ENCODE results near the gene VWA1.
"Not testable (repeated sequence)": the region's sequence is repeated elsewhere in the genome, so short reads cannot be mapped to it uniquely, and the experiment has no call there.

Gene VWA1

GRCh38 chr1:1399187-1399871 lies 36.2 kb upstream of the VWA1 start, which contains the start of gene CCNL2:
Gene CCNL2 (minus strand): TSS chr1:1399335. CDS start chr1:1399306, 29 bp downstream.
- H3K4me3 ChIP-seq (replicated peaks in 1 of 2; ENCODE audit: low read depth in 2 of 2, low read length in 2 of 2) = peak within 1 kb of the TSS; percentile 98 to 99

GRCh38 chr1:1399872-1400575 lies 35.5 kb upstream of the VWA1 start:
- peak overlapping the region; percentile 98 to 99 for H3K4me3 ChIP-seq (replicated peaks in 1 of 2; ENCODE audit: low read depth in 2 of 2, low read length in 2 of 2)
- peak; percentile 32 to 35 for DNase-seq (ENCODE audit: low read depth in 2 of 2)
- TF ChIP-seq, protein P1, sequence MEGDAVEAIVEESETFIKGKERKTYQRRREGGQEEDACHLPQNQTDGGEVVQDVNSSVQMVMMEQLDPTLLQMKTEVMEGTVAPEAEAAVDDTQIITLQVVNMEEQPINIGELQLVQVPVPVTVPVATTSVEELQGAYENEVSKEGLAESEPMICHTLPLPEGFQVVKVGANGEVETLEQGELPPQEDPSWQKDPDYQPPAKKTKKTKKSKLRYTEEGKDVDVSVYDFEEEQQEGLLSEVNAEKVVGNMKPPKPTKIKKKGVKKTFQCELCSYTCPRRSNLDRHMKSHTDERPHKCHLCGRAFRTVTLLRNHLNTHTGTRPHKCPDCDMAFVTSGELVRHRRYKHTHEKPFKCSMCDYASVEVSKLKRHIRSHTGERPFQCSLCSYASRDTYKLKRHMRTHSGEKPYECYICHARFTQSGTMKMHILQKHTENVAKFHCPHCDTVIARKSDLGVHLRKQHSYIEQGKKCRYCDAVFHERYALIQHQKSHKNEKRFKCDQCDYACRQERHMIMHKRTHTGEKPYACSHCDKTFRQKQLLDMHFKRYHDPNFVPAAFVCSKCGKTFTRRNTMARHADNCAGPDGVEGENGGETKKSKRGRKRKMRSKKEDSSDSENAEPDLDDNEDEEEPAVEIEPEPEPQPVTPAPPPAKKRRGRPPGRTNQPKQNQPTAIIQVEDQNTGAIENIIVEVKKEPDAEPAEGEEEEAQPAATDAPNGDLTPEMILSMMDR (IDR thresholded peaks at IDR 0.05; ENCODE audit: low read depth, low read length) = no peak

More at GRCh38 chr1:1399187-1399871, 36.2 kb upstream of the VWA1 start, which contains the start of gene CCNL2:
- DNase-seq (ENCODE audit: low read depth in 2 of 2) = peak; percentile 99
- TF ChIP-seq, protein P1 (IDR thresholded peaks at IDR 0.05; ENCODE audit: low read depth, low read length) = peak; percentile 64

GRCh38 chr1:1400576-1401456 lies 34.7 kb upstream of the VWA1 start:
- TF ChIP-seq, protein P1 (IDR thresholded peaks at IDR 0.05; ENCODE audit: low read depth, low read length) = no peak
- no peak for DNase-seq (ENCODE audit: low read depth in 2 of 2)
- H3K4me3 ChIP-seq (replicated peaks in 1 of 2; ENCODE audit: low read depth in 2 of 2, low read length in 2 of 2) = peak overlapping the region; percentile 98 to 99

DNA sequence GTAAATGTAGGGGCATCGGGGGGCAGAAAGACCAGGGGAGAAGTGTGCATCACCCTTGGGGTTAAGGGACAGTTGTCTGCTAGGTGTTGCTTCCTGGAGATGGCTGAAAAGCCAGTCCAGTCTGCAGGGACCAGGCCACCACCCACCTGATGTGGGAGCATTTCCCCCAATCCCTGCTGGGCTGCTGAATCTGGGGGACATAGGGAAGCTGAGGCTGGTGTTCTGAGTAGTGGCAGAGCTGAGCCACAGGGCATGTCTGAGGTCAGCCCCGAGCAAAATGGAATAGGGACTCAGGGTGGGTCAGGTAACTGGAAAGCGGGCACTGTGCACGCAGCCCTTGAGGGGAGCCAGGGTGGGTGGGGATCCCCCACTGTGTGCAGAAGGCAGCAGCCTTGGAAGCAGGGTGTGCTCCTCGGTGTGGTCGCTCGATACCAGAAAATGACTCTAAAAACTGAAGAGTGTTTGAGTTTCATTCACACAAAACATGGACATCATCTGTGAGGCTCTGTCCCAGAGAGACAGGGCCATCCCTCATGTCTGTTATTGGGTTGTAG lies 34.0 kb upstream of the VWA1 start:
- DNase-seq (ENCODE audit: low read depth in 2 of 2) = no peak
- H3K4me3 ChIP-seq (replicated peaks in 1 of 2; ENCODE audit: low read depth in 2 of 2, low read length in 2 of 2) = no peak overlapping the region
- TF ChIP-seq, protein P1 (IDR thresholded peaks at IDR 0.05; ENCODE audit: low read depth, low read length) = no peak

- no peak overlapping the region for H3K4me3 ChIP-seq (replicated peaks in 1 of 2; ENCODE audit: low read depth in 2 of 2, low read length in 2 of 2)
- peak; percentile 70 to 86 for DNase-seq (ENCODE audit: low read depth in 2 of 2)
- TF ChIP-seq, protein P1 (IDR thresholded peaks at IDR 0.05; ENCODE audit: low read depth, low read length) = peak; percentile 78
These were observed 33.2 kb upstream of the VWA1 start for GRCh38 chr1:1402072-1402900.

- not testable (repeated sequence) for DNase-seq (ENCODE audit: low read depth in 2 of 2)
These were observed 32.5 kb upstream of the VWA1 start for GRCh38 chr1:1402901-1403392.

More at GRCh38 chr1:1402901-1403392, 32.5 kb upstream of the VWA1 start:
- H3K4me3 ChIP-seq (replicated peaks in 1 of 2; ENCODE audit: low read depth in 2 of 2, low read length in 2 of 2) = not testable (repeated sequence)
